Neuron (in vitro differentiated cells): ENCODE measurements around the gene CAMK2A.

Experiments used
- H2AFZ ChIP-seq: one replicate; pipeline ENCODE4 v1.6.1; 2013; ENCODE audit warnings: low read depth, mild to moderate bottlenecking, inconsistent platforms, low read length, moderate library complexity
- H3K27me3 ChIP-seq: one replicate; pipeline ENCODE4 v1.6.1; 2013; ENCODE audit warnings: low read length; ENCODE audit not compliant: insufficient read depth
- H3K36me3 ChIP-seq: one replicate; pipeline ENCODE4 v1.6.1; 2013; ENCODE audit warnings: low read length; ENCODE audit not compliant: insufficient read depth
- H3K4me1 ChIP-seq: one replicate; pipeline ENCODE4 v1.6.1; 2013; ENCODE audit warnings: low read length; ENCODE audit not compliant: insufficient read depth
- H3K4me3 ChIP-seq: 2 replicates; pipeline ENCODE4 v1.5.1; 2013; ENCODE audit warnings: mild to moderate bottlenecking, low read length, moderate library complexity
- H3K9me3 ChIP-seq: one replicate; pipeline ENCODE4 v1.6.1; 2013; ENCODE audit warnings: low read length

Gene CAMK2A

GRCh38 chr5:150311015-150311692, 21.6 kb upstream of the CAMK2A start:
- Histone ChIP-seq H3K4me1 (peaks cover 17% of the 10 kb centered on the region), H3K27me3 (no peaks in the 10 kb centered on the region), H3K36me3 (no peaks in the 10 kb centered on the region), H2AFZ (no peak overlapping the region), H3K9me3 (no peaks in the 10 kb centered on the region), H3K4me3 (no peak overlapping the region)

DNA sequence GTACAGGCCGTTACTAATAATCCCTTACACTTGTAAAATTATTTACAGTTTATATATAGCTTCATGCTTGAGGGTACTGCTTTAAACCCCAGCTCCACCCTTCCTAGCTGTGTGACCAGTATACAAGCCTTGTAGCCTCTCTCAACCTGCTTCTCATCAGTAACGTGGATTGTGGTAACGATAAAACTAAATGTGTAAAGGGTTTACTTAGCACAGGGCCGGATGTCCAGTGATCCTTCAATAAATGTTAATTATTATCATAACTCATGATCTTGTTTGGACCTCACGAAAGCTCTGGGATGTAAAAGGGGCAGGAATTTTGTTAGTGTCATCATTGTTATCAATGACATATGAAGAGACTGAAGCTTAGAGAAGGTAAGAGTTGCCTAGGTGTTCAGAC, 20.7 kb upstream of the CAMK2A start:
- H3K27me3 ChIP-seq = no peaks in the 10 kb centered on the region
- H3K4me1 ChIP-seq = peaks cover 26% of the 10 kb centered on the region
- no peak overlapping the region for H2AFZ ChIP-seq
- no peak overlapping the region for H3K4me3 ChIP-seq
- no peaks in the 10 kb centered on the region for H3K9me3 ChIP-seq
- H3K36me3 ChIP-seq = no peaks in the 10 kb centered on the region

- Histone ChIP-seq H3K27me3 (no peaks in the 10 kb centered on the region), H3K36me3 (no peaks in the 10 kb centered on the region), H3K4me1 (peaks cover 28% of the 10 kb centered on the region), H3K9me3 (no peaks in the 10 kb centered on the region), H2AFZ (no peak overlapping the region), H3K4me3 (no peak overlapping the region)
These were observed 20.3 kb upstream of the CAMK2A start for GRCh38 chr5:150309886-150310239.

DNA sequence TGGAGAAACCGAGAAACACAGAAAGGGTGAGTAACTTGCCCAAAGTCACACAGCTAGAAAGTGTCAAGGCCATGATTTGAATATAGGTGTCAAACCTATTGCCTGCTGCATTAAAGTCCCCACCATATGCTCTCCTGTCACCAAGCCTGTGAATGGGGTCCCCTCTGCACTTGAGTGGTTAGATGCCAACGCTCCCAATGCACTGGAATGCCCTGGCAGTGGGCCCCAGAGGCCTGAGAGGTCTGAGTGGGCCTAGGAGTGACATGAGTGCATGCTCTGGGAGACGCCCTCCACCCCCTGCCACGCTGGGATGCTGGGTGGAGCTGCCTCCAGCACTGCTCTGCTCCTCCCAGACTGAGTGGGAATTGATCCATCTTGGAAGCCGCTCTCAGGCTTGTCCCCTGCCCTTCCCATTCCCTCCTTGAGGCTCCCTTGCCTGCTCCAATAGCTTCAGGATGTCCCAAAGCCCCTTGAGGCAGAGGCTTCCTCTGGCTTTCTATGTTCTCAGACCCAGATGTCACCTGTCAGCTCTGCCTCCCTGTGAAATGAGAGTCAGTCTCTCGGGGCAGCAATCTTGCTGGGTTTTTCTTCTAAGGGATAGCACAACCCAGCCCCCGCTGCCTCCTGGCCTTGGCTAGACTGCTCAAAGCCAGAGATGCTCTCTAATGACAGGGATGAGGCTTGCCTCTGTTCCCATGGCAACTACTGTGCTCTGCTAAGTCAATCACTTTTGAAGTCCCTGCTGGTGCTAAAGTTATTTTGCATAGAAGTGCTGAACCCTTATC, 19.7 kb upstream of the CAMK2A start:
- H3K27me3 ChIP-seq = no peaks in the 10 kb centered on the region
- no peaks in the 10 kb centered on the region for H3K36me3 ChIP-seq
- no peak overlapping the region for H3K4me3 ChIP-seq
- H2AFZ ChIP-seq = no peak overlapping the region
- H3K9me3 ChIP-seq = no peaks in the 10 kb centered on the region
- H3K4me1 ChIP-seq = peaks cover 31% of the 10 kb centered on the region

DNA sequence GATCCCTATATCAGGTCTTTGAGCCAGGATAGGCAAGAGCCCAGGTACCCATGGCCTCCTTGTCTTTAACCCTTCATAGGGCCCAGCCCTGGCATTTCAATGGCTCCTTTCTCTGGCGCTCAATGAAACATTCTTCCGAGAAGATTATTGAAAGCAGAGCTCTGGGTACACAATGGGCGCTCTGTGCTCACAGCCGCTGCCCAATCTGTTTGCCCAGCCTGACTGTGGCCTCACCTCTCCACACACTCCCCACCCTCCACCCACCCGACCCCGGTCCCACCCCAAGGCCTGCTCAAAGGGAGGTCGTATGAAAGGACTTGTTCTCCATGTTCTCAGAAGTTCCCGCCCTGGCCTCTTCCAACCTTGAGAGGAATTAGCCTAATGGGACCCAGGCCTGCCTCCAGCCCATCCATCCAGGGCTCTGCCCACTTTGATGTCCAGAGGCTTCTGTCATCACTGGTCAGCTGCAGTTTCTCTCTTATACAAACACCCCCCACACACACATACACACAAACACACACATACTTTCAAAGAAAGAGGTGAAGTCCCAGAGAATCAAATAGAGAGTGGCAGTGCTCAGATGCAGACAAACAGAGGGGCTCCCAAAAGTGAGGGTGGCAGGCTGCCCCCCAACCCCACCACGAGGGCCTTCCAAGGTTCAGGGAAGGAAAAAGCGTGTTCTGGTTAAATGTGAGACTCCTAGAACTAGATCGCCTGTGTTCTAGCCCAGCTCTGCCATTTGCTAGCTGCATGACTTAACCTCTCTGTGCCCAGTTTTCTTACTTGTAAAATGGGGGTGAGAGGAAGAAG, 18.2 kb upstream of the CAMK2A start:
- H3K27me3 ChIP-seq = no peaks in the 10 kb centered on the region
- H3K9me3 ChIP-seq = no peaks in the 10 kb centered on the region
- H3K4me3 ChIP-seq = no peak overlapping the region
- no peak overlapping the region for H2AFZ ChIP-seq
- no peaks in the 10 kb centered on the region for H3K36me3 ChIP-seq
- H3K4me1 ChIP-seq = peaks cover 35% of the 10 kb centered on the region

DNA sequence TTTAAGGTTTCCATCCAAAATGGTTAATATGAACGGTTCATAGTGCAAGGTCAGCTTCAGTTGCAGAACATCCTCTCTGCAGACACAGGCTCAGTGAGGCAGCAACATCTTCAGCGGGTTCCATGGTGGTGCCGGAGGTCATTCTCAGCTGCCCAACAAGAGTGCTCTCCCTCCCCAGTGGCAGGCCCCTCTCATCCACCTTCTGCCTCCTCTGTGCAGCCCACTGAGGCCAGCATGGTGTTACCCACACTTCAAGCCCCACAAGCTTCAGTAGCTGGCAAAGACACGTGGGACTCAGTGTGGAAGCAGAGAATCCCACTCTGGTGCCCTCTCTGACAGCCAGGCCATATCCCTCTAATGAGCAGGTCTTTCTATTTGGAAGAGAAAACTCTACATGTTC, 17.2 kb upstream of the CAMK2A start:
- Histone ChIP-seq H3K4me1 (peaks cover 35% of the 10 kb centered on the region), H2AFZ (no peak overlapping the region), H3K9me3 (no peaks in the 10 kb centered on the region), H3K36me3 (no peaks in the 10 kb centered on the region), H3K27me3 (no peaks in the 10 kb centered on the region), H3K4me3 (no peak overlapping the region)

GRCh38 chr5:150305557-150305956, 16.0 kb upstream of the CAMK2A start:
- Histone ChIP-seq H3K4me1 (peaks cover 35% of the 10 kb centered on the region), H3K9me3 (no peaks in the 10 kb centered on the region), H3K4me3 (no peak overlapping the region)

GRCh38 chr5:150305095-150305494, 15.5 kb upstream of the CAMK2A start:
- peaks cover 35% of the 10 kb centered on the region for H3K4me1 ChIP-seq
- H2AFZ ChIP-seq = no peak overlapping the region
- H3K36me3 ChIP-seq = no peaks in the 10 kb centered on the region
- no peaks in the 10 kb centered on the region for H3K27me3 ChIP-seq
- H3K9me3 ChIP-seq = no peaks in the 10 kb centered on the region
- no peak overlapping the region for H3K4me3 ChIP-seq

More at GRCh38 chr5:150305557-150305956, 16.0 kb upstream of the CAMK2A start:
- no peaks in the 10 kb centered on the region for H3K27me3 ChIP-seq
- H2AFZ ChIP-seq = no peak overlapping the region
- H3K36me3 ChIP-seq = no peaks in the 10 kb centered on the region

- Histone ChIP-seq H3K27me3 (no peaks in the 10 kb centered on the region), H3K4me1 (peaks cover 32% of the 10 kb centered on the region), H3K4me3 (no peak overlapping the region), H3K36me3 (no peaks in the 10 kb centered on the region), H3K9me3 (no peaks in the 10 kb centered on the region), H2AFZ (no peak overlapping the region)
These were observed 15.0 kb upstream of the CAMK2A start for GRCh38 chr5:150304481-150305081.

- no peak overlapping the region for H3K4me3 ChIP-seq
- no peaks in the 10 kb centered on the region for H3K9me3 ChIP-seq
- H3K27me3 ChIP-seq = no peaks in the 10 kb centered on the region
- H2AFZ ChIP-seq = no peak overlapping the region
- no peaks in the 10 kb centered on the region for H3K36me3 ChIP-seq
- H3K4me1 ChIP-seq = peaks cover 26% of the 10 kb centered on the region
These were observed 14.2 kb upstream of the CAMK2A start for GRCh38 chr5:150303660-150304386.

- H3K4me3 ChIP-seq = no peak overlapping the region
- H3K4me1 ChIP-seq = peaks cover 26% of the 10 kb centered on the region
- H2AFZ ChIP-seq = no peak overlapping the region
- H3K9me3 ChIP-seq = no peaks in the 10 kb centered on the region
- no peaks in the 10 kb centered on the region for H3K36me3 ChIP-seq
- H3K27me3 ChIP-seq = no peaks in the 10 kb centered on the region
These were observed 13.6 kb upstream of the CAMK2A start for GRCh38 chr5:150303070-150303615.

- Histone ChIP-seq H3K27me3 (no peaks in the 10 kb centered on the region), H3K4me3 (no peak within 1 kb of the TSS), H2AFZ (no peak within 1 kb of the TSS), H3K9me3 (no peaks in the 10 kb centered on the region), H3K4me1 (peaks cover 26% of the 10 kb centered on the region), H3K36me3 (no peaks in the 10 kb centered on the region)
These were observed 12.9 kb upstream of the CAMK2A start, which contains the start of gene ARSI for GRCh38 chr5:150302301-150303069. ARSI (minus strand) TSS chr5:150302905; CDS start chr5:150302373, 532 bp downstream.
